ENCODE measurements around the gene CTNNA2.

The CTNNA2 gene

DNA sequence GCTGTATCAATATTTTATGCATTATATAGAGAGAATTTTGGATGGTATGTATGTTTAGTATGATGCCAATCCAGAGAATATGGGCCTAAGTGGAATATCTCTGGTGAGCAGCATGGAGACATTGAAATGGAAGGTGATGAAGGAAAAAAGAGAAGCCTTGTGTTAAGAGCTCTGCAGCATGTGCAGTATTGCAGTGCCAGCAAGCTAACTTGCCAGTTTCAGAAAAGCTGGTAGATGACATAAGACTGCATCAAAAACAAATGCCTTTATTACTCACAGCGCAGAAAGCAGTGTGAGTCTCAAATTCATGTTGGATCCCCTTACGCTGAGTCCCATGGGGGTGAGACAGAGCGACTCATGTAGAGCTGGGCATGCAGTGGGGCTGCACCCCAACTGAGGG, 280.2 kb downstream of the CTNNA2 start:
- DNase-seq = no peak

DNA sequence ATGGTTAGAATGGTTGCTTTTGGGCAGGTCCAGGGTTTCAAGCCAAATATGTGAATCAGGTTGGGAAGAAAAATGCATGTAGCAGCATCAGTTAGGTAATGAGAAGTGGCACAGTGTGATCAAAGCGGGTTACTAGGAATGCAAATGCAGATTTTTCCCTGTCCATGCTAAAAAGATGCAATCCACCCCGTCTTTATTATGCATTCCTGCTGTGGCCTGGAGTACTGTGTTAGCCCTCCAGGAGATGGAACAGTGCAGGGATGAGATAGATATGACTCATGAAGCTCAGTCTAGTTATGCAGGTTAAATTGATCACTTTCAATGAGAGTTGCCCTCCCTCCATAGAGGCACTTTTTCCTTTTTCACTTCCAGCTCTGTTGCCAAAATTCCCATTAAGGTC, 283.8 kb downstream of the CTNNA2 start:
- no peak for DNase-seq

DNA sequence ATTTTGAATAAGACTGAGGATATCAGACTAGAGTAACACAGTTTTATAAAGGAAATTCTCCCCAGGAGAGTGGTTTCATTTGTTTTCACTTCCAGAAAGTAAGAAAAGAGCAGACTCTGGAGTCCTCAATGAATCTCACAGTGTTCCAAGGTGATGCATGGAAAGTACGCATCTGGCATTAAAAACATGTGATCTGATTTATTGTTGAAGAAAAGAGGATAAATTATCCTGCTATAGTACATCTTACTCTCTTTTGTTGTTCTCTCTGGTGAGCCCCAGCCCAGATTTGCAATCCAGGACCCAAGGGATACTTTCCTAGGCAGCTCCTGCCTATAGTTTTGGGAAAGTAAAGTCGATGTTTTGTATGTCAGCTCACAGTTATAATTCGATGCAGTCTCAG, 285.9 kb downstream of the CTNNA2 start:
- no peak for DNase-seq

DNA sequence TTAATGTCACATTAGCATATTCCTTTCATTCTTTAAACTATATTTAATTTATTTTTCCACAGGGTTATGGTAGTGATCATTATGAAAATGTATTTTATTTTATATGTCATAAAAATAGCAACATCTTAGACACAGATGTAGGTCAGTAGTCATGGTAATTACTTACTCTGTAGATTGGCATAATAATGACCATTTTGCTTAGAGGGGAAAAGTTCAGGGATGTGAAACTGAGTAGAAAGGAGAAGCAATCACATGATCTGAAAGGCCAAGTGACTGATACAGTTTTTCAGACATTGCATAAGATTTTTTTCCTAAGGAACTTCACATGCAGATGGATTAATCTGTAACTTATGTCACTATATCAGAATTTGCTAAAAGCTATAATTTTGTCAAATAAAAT, 286.9 kb downstream of the CTNNA2 start:
- no peak for DNase-seq

DNA sequence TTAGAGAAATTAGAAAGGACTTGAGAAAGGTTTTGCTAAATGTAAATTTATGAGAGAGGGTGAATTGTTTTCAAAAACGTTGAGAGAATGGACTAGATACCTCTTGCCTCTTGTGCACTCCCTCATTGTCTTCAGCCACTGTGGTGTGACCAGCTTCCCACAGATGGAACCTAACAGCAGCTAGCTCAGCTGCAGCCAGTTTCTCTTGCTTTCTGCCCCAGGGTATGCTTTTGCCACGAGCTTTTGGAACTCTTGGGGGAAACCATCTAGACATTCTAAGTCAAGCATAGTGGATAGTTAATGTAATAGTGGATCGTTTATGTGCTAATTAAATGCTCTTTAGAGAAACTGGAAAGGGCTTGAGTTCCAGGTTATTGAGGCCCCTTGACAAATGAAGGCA, 288.2 kb downstream of the CTNNA2 start:
- DNase-seq = no peak

DNA sequence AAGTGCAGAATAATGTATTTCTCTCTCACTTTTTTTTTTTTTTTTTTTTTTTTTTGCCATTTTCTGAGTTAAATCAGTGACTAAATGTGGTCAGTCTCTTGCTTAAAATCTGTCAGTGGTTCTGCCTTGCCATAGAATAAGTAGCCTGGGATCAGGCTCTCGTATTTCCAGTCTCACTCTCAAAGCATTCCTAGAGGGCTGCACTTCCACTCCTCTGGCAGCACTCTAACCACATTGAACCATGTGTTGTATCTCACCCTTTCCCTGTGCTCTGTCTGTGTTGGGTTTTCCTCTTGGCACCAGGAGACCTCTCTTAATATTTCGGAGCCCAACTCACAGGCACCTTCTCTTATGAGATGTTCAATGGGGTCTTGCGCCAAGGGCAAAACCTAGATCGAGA, 304.4 kb downstream of the CTNNA2 start:
- DNase-seq = no peak

DNA sequence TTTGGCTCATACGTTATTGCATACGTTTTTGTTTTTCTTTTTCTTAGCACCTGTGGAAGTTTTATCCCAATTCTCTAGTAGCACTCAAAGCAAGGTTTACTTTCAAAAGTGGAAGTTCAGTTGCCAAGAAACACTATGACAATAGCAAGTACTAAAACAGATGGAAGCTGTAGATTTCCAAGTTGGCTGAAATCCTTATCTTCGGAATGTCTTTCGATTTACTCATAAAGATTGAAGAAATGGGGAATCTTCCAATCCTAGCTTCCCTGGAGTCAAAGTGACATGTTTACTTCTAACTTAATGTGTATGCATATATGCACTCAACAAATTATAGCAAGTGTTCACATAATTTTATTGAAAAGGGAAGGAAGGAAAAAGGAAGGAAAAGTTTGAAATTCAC, 307.4 kb downstream of the CTNNA2 start:
- no peak for DNase-seq

DNA sequence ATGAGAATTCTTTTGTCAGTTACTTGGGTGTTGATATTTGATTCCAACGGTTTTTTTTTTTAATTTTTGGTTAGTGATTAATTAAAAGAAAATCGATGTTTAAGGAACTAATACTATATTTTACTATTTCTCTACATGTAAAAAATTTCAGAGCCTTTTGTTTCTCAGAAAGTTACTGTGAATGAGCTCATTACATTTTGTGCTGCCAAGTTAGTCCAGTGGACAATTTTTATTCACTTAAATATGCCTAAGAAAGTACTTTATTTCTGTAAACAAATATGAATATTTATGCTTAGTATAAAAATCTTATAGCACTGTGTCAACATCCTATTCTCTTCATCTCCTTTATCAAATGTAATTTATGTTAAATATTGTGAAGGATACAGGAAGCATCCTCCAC, 309.3 kb downstream of the CTNNA2 start:
- DNase-seq = no peak

DNA sequence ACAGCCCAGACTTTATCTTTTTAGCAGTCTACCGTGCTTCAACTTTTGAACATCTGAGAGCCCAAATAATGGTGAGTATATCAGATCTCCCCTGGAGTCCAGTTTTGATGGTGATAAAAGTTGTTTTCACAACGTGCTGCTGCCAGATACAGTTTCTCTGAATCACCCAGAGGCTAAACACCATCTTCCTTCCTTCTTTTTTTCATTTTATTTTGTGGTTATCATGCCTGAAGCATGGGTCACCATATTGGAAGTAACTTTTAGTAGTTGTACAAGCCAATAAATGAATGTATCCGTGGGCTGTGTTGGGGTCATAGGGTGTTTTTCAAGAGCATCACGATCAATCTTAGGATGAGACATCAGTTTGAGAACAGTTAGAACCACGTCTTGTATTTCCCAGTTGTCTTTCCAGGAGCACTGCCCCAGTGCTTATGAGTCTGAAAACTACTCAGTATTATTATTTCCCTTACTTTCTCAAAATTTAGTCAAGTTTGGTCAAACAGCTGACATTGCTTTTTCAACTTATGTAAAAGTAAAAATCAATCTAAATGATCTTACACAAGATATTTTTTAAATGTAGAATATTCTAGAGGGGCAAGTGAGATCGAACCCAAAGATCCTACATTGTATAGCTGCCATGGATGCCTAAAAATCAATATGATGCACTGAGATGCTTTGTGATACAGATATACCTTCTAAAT, 311.4 kb downstream of the CTNNA2 start:
- DNase-seq = no peak

DNA sequence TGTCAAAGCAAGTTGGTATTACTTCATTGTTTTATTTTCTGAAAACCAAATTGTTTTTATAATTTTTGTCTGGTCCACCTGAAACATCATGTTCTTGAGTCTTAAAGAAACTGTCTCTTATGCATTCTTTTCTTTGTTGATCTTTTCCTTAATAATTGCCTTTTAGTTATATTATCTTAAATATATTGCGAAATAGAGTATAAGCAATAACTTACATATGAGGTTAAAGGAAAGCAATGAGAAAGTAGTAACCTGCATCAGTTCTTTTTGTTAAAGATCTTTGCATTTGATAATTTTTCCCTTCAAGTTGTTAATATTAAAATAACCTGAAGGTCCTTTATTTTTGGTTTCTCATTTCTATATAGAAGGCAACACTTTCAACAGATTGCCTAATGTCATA, 315.0 kb downstream of the CTNNA2 start:
- no peak for DNase-seq

DNA sequence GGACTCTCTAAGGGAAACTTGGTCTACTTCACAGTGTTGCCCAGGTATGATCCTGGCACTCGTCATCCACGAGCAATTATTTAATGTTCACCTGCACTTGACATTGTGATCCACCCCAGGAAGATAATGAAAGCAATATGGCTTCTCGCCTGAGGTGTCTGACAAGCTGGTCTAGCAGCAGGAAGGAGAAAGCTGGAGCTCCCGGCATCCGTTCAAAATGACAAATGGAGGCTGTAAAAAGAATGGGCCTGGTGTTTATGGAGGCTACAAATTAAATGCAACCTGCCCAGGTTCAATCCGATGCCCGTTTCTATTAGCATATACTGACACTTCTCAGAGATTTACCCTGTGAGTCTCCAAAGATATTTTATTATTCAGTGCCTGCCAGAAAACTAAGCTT, 317.6 kb downstream of the CTNNA2 start:
- DNase-seq = no peak

DNA sequence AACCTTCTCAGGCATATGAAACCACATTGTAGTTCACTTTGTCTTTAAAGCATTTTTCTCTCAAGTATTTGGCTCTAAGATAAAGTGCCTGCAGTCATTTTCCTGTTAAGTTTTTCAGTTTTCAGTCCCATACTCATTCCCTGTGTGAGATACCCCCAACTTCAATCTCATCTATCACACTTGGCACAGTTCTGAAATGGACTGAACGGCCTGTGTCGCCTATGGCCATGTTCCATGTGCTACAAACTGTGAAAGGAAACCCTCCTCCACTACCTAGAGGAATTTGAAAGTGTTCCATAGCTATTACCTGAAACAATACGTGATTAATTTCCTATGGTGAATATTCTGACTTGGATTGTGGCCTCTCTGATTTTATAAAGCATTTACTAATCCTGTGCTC, 319.1 kb downstream of the CTNNA2 start:
- no peak for DNase-seq

DNA sequence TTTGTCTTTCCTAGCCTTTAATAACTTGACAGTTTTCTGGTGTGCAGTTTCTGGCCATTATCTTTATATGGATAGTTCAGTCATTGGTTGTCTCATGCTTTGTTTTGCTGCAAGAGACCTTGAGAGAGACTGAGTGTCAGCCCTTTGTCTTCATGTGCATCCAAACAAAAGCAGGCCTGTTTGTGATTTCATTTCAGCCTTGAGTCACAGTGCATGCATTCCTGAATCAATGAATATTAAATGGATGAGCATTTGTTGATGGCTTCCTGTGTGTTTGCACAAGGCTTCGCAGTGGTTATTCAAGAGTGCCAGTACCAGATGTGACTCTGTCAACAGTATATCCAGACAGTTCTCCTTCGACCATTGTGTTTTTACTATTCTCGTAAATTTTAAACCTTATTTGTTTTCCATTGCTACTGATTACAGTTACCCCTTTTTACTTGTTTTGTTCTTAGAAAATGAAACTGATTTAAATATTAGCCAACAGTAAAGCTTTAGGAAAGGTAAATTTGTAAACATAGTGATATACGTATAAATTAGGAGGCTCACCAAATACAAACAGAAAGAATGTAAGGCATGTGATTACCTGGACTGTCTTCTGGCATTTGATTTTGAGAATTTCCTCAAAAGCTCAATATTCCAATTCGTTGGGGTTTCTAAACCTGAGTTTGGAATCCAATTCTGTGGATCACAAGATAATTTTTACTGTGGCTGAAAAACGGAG, 319.8 kb downstream of the CTNNA2 start:
- DNase-seq = no peak

DNA sequence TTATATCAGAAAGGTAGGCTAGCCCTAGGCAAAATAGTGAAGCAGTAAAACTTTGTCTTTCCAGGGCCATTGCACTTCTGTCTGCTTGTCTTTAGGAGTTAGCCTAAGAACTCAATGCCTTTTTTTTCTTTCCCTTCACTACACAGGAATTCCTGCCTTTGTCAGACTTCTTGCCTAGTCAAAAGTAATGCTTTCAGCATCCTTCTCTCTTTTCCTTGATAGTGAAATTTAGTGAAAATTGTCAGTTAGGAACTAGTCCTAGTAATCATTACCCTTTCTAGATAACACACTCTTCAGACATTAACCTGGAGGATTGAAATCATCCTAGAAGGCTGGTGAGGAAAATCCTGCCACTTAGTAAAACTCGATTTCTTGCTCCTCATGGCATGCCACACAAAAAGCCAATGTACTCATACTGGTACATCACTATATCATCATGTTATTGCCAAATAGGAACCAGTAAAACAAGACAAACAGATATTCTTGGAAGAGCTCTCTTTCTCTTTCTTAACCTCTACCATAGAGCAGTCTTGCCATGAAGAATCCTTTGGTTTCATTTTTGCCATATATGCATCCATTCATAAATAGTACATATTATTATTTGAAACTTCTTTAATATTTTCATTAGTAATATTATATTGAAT, 320.5 kb downstream of the CTNNA2 start:
- DNase-seq = no peak

DNA sequence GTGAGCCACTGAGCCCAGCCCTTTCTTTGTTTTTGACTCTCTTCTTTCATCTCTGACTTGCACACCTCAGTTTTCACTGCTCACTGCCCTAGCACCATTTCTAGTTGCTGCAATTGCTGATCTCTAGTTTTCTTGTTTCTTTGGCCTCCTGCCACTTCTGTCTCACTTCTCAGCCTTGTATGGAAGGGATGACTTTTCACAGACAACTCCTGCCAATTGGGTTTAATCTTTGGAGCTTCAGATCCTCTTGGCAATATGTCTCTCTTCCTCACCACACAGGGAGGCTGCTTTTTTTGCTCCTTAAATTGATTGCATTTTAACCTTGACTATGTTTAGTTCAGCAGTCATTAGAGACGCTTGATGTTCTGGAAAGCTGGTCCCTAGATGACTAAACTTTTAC, 323.1 kb downstream of the CTNNA2 start:
- DNase-seq = no peak

DNA sequence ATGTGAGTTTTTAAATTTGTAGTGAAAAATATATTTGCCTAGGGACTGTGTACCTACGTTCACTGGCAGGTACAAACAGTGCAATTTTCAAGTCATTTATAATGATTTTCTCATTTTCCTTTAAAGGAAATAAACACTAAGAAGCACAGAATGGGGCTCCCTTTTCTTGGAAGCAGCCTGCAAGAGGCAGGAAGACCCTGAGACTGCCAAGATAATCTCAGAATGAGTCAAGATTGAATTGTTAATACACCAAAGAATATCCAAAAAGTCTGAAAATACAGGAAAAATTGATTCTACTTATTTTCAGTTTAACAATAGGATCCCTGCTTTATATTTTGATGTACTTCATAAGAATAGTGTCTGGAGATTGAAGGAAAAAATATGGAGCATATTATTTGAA, 331.2 kb downstream of the CTNNA2 start:
- DNase-seq = no peak

DNA sequence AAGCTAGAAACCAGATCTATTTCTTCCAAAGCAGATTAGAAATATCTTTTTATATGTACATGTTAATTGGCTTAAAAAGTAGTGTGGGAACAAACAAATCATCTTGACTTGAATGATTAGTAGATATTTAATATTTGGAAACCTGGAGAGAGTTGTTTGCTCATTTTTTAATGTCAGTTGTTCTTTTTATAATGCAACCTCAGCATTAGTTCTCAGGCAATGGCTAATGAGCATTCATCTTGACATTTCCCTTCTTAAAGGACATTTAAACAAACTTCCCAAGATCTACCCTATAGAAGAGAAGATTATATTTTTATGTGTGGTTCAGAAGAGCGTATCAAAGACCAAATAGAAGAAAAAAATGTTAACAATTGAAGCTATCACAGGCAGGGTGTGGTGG, 334.0 kb downstream of the CTNNA2 start:
- DNase-seq = no peak

DNA sequence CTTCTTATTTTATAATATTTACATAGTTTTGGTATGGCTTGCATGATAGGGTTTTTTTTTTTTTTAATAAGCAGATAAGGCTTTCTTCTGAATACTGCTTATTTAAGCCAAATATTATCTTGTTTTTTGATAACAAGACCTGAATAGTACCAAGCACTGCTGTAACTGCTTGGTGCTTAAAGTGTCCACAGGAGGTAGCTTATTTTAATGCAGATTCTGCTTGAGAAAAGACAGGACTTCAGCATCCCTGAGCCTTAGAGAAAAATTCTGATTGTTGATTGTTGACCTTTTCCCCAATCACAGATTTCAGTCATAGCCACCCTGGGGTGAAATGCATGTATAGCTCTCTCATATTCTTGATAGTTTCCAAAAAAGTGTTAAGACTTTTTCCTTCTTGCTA, 336.4 kb downstream of the CTNNA2 start:
- no peak for DNase-seq

DNA sequence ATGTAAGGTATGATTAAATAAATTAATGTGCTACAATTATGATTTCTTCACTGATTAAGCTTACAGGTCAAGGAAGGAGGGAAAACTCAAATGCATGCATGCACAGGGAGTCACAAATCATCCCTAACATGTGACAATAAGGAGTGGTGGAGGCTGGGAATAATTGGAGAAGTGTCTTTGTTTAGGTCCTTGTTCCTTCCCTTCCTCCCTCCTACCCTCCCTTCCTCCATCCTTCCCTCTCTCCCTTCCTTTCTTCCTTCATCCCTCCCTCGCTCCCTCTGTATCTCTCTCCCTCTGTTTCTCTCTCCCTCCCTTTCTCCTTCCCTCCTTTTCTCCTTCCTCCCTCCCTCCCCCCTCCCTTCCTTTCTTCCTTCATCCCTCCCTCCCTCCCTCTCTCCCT, 337.1 kb downstream of the CTNNA2 start:
- DNase-seq = no peak

DNA sequence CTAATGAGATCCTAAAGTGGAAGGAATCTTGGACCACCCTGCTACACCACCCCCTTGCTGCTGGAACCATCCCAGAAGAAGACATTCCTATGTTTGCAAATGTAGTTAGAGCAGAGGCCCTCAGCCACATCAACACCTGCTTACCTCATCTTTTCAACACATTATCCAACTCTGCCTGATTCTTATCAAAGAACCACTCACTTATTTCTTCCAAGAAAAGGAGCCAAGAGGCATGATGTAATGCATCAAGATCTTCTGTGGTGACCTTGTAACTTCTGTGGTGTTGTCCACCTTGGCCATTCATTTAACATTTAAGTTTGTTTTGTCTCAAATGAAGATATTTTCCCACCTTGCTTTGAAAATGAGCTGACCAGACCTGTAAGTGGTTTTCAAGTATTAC, 338.1 kb downstream of the CTNNA2 start:
- no peak for DNase-seq

DNA sequence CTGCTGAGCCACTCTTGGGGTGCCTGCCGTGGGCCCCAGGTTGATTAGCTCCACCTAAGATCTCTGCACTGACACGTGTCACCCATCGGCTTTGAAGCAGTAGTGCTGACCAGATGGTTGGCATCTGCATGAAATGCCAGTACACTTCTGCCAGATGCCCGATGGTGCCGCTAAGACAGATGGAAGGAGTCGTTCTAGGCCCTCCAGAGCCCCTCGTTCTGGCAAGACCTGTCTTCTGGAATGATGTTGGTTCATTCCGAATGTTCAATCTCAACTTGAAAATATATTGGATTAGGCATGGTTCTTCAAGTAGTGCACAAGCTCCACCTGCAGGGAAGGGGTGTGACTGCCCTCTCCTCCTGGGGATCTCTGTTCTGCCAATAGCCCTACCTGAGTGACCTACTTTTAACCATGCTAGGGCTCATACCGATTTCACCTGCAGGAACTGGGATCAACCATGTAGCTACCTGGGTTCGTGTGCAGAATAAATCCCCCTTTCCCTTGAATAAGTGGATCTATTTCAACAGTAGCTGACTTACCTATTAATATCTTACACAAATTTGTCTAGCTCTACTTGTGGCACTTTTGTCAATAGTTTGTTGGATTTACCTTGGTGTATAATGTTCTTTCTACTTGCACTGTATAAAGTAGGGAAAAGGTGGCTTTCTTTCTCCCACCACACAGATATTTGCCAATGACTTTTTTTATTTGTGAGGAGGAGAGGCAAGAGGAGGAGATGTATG, 342.6 kb downstream of the CTNNA2 start:
- DNase-seq = no peak

DNA sequence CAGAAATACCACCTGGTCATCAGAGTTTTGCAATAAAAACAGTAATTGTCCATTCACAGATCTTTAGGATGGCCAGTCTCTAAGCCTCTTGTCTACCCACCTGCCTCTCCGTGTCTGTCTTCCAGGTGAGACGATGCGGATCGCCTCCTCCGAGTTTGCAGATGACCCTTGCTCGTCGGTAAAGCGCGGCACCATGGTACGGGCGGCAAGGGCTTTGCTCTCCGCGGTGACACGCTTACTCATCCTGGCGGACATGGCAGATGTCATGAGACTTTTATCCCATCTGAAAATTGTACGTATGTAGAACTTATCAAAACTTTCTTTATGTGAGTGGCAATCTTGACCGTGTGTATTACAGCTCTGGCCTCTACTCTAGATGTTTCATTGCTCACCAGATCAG, 345.0 kb downstream of the CTNNA2 start:
- DNase-seq = no peak

DNA sequence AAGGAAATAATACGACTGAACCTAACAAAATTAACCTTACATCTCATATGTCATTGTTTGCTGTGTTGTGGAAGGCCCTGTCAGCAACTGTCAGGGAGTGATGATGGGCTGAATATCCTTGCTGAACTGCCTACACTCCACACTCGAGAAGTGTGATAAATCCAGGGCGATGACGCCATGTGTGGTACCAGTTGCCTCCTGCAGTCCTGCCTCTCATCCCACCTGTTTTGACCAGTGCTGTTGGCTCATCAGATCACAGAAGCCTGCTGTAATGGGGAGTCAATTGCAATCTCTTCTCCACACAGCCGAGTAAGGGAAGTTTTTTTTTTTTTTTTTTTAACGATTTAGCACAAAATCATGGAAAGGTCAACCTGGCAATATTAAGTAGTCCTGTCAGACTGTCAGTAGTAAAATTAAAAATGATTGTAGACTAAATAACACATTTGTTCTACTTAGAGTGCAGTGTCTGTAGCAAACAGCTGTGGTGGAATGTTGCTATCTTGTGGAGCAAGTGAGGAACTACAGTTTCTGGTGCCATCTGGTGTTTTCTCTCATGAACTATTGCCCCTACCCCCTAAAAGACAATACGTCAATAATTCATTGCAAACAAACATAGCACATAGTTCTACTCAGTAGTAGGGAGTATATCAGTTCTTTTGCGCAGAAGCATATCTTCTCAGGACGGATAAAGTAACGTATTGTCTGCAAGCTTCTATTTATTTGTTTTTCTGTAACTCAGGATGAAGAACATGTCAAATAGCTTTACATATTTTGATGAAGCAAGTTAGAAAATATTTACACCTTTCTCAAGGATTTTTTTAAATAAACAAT, 347.6 kb downstream of the CTNNA2 start:
- DNase-seq = no peak

All from activated CD4-positive, CD25-positive, alpha-beta regulatory T cell treated with anti-CD3 and anti-CD28 coated beads, Interleukin-2, amount 50 U/mL, for 72 hours (primary cell).